Measurements from ENCODE around the gene CLCN4. TPM values are rescaled to one million over a fixed set of nuclear protein-coding genes. Genes with fewer than 3 reads are reported as not detected.

The CLCN4 gene
- total RNA-seq, 8 experiments from 2014 or later = 1.6 to 28.2 (median 21.0) TPM

DNA sequence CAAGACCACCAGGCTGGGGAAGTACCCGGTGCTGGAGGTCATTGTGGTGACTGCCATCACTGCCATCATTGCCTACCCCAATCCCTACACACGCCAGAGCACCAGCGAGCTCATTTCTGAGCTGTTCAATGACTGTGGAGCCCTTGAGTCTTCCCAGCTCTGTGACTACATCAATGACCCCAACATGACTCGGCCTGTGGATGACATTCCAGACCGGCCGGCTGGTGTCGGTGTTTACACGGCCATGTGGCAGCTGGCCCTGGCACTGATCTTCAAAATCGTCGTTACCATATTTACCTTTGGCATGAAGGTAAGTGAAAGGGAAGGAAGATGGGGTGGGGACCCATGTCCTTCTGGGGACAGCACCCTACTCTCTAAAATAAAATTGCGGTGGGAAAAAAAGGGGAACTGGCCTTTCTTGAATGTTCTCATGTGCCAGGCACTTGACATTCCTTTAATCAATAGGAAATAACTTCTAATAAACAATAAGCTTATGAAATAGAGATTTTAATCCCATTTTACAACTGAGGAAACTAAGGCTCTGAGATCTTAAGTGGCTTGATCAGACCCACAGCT is 51.6 kb downstream of the CLCN4 start:
- ATAC-seq (replicated peaks in 6 of 8) = no peak
- 100% methylated on average over 1 to 7 of the region's 11 CpGs; no CpG with 5 or more reads in 8 of the 10 experiments for WGBS, 10 experiments
- Histone ChIP-seq H3K4me3 (no peak overlapping the region), H3K27ac (no peak overlapping the region), H3K4me1 (replicated peaks in 1 of 2) (no peaks in the 10 kb centered on the region)
- in situ Hi-C loops (cut with MboI; ENCODE audit: low pct_unique_long_range_greater_than_20kb in 2 of 9, low sequenced_read_pairs in 9 of 9, unreplicated experiment in 9 of 9) = no loop called here

DNA sequence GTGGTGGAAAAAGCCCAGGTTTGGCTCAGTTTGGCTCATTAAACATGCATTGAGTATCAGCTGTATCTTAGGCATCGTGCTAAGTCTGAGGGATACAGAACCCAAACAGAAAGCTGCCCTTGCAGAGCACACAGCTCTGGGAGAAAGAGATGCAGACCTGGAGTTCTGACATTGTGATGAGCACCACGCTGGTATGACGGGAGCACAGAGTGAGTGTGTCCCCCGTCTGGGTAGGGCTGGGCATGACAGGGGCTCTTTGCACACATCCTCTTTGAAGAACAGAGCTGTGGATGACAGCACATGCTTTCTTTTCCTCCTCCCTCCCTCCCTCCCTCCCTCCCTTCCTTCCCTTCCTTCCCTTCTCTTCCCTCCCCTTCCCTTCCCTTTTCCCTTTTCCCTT is 52.2 kb downstream of the CLCN4 start:
- no peak overlapping the region for H3K27ac ChIP-seq
- ATAC-seq (replicated peaks in 6 of 8) = no peak
- no CpG with 5 or more reads among the region's 4 CpGs for WGBS, 10 experiments
- H3K4me3 ChIP-seq = no peak overlapping the region
- in situ Hi-C loops (cut with MboI; ENCODE audit: low pct_unique_long_range_greater_than_20kb in 2 of 9, low sequenced_read_pairs in 9 of 9, unreplicated experiment in 9 of 9) = no loop called here
- H3K4me1 ChIP-seq (replicated peaks in 1 of 2) = no peaks in the 10 kb centered on the region

DNA sequence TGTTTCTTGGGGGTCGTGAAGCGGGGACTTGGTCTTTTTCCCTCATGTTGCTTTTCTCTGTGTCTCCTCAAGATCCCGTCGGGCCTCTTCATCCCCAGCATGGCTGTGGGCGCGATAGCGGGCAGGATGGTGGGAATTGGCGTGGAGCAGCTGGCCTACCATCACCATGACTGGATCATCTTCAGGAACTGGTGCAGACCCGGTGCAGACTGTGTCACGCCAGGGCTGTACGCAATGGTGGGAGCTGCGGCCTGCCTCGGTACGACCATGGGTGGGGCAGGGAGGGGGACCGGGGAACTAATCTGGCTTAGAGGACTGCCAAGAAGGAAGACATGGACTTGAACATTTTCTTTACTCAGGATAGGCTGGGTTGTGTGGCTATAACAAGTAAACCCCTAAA is 55.6 kb downstream of the CLCN4 start:
- WGBS, 10 experiments = 60 to 93% (median 90%) methylated on average over 2 to 8 of the region's 15 CpGs; no CpG with 5 or more reads in 7 of the 10 experiments
- Histone ChIP-seq H3K4me3 (no peak overlapping the region), H3K27ac (no peak overlapping the region), H3K4me1 (replicated peaks in 1 of 2) (no peaks in the 10 kb centered on the region)
- ATAC-seq (replicated peaks in 6 of 8) = no peak
- in situ Hi-C loops (cut with MboI; ENCODE audit: low pct_unique_long_range_greater_than_20kb in 2 of 9, low sequenced_read_pairs in 9 of 9, unreplicated experiment in 9 of 9) = no loop called here

DNA sequence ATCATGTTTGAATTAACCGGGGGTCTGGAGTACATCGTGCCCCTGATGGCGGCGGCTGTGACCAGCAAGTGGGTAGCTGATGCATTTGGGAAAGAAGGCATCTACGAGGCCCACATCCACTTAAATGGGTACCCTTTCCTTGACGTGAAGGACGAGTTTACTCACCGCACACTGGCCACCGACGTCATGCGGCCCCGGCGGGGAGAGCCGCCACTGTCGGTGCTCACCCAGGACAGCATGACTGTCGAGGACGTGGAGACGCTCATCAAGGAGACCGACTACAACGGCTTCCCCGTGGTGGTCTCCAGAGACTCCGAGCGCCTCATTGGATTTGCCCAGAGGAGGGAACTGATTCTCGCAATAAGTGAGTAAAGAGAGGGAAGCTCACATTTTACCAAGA is 56.9 kb downstream of the CLCN4 start:
- Histone ChIP-seq H3K4me1 (replicated peaks in 1 of 2) (no peaks in the 10 kb centered on the region), H3K4me3 (no peak overlapping the region), H3K27ac (no peak overlapping the region)
- in situ Hi-C loops (cut with MboI; ENCODE audit: low pct_unique_long_range_greater_than_20kb in 2 of 9, low sequenced_read_pairs in 9 of 9, unreplicated experiment in 9 of 9) = no loop called here
- 96 to 100% methylated on average over 1 to 20 of the region's 24 CpGs; no CpG with 5 or more reads in 8 of the 10 experiments for WGBS, 10 experiments
- no peak for ATAC-seq (replicated peaks in 6 of 8)

DNA sequence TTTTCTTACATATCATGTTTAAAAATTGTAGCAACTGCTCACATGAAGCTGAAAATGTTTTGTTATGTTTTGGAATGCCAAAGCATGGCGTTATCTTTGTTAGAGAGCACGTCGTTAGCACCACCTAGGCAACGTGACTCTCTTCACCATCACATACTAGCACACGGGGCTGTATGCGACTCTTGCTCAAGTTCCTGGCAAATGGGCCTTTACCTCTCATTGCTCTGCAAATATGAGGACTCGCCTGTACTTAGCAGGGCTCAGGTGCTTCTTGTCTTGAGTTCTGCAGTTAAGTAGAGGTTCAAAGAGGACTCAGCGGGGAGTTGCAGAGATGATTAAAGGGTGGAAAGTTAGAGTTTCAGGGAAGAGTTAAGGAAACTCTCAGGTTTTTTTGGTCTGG is 59.4 kb downstream of the CLCN4 start:
- H3K27ac ChIP-seq = no peak overlapping the region
- ATAC-seq (replicated peaks in 6 of 8) = no peak
- no peaks in the 10 kb centered on the region for H3K4me1 ChIP-seq (replicated peaks in 1 of 2)
- H3K4me3 ChIP-seq = no peak overlapping the region
- in situ Hi-C loops (cut with MboI; ENCODE audit: low pct_unique_long_range_greater_than_20kb in 2 of 9, low sequenced_read_pairs in 9 of 9, unreplicated experiment in 9 of 9) = no loop called here
- WGBS, 10 experiments = 70 to 100% (median 89%) methylated on average over 1 to 5 of the region's 8 CpGs; no CpG with 5 or more reads in 5 of the 10 experiments

DNA sequence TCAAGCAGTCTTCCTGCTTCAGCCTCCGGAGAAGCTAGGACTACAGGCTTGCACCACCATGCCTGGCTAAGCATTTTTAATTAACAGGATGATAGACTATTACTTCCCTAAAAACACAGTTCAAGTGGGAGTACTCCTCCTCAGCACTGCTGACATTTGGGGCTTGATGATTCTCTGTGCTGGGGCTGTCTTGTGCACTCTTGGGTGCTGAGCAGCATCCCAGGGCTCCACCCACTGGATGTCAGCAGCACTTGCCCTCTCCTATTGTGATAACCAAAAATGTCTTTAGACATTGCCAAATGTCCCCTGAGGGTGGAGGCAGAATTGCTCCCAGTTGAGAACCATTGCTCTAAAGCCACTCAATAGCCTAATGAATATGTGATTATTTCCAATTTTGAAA is 60.4 kb downstream of the CLCN4 start:
- Histone ChIP-seq H3K4me1 (replicated peaks in 1 of 2) (no peaks in the 10 kb centered on the region), H3K4me3 (no peak overlapping the region), H3K27ac (no peak overlapping the region)
- in situ Hi-C loops (cut with MboI; ENCODE audit: low pct_unique_long_range_greater_than_20kb in 2 of 9, low sequenced_read_pairs in 9 of 9, unreplicated experiment in 9 of 9) = no loop called here
- ATAC-seq (replicated peaks in 6 of 8) = peak in 2 of 8 experiments; percentile 27 to 46
- no CpG with 5 or more reads among the region's 1 CpG for WGBS, 10 experiments

DNA sequence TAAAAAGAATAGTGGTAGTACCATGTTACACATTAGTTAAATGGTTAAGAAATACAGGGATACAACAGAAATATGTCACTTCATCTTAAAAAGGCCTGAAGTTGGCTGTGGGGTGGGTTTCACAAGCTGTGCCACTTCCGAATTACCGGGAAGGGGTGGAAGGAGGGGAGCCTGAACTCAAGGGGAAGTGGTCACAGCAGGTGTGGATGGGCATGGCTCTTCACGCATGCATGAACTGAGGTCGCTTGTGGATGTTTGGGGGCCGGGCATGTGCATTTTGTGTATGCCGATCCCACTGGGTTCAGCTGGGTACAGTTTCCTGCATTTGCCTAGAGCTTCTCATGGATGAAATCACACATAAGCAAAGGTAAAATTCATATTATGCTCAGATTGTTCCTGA is 64.9 kb downstream of the CLCN4 start:
- in situ Hi-C loops (cut with MboI; ENCODE audit: low pct_unique_long_range_greater_than_20kb in 2 of 9, low sequenced_read_pairs in 9 of 9, unreplicated experiment in 9 of 9) = no loop called here
- Histone ChIP-seq H3K27ac (no peak overlapping the region), H3K4me1 (replicated peaks in 1 of 2) (peaks cover 5 to 6% of the 10 kb centered on the region in 2 donors), H3K4me3 (no peak overlapping the region)
- 82 to 95% (median 85%) methylated on average over 2 to 6 of the region's 6 CpGs; no CpG with 5 or more reads in 7 of the 10 experiments for WGBS, 10 experiments
- ATAC-seq (replicated peaks in 6 of 8) = no peak

DNA sequence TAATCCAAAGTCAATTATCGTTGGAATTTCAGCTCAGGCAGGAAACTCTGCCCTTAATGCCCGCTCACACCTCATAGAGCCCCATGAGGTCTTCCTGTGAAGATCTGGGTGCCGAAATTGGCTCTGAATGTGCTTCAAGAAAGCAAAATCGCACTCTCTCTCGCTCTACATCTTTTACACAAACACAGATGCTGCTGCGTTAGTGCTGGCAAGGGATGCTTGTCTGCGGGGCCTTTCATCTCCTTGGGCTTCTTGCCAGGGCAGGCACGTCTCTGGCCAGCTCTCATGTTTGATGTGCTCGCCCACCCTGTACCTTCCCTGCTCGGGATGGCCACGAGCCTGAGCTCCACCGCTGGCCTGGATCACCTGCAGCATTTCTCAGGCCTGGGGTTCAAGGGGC is 66.5 kb downstream of the CLCN4 start:
- ATAC-seq (replicated peaks in 6 of 8) = peak in 1 of 8 experiments; percentile 4
- WGBS, 10 experiments = 83% methylated on average over 7 of the region's 12 CpGs; no CpG with 5 or more reads in 9 of the 10 experiments
- H3K27ac ChIP-seq = no peak overlapping the region
- in situ Hi-C loops (cut with MboI; ENCODE audit: low pct_unique_long_range_greater_than_20kb in 2 of 9, low sequenced_read_pairs in 9 of 9, unreplicated experiment in 9 of 9) = no loop called here
- no peak overlapping the region for H3K4me3 ChIP-seq
- H3K4me1 ChIP-seq (replicated peaks in 1 of 2) = peaks cover 5 to 6% of the 10 kb centered on the region in 2 donors

DNA sequence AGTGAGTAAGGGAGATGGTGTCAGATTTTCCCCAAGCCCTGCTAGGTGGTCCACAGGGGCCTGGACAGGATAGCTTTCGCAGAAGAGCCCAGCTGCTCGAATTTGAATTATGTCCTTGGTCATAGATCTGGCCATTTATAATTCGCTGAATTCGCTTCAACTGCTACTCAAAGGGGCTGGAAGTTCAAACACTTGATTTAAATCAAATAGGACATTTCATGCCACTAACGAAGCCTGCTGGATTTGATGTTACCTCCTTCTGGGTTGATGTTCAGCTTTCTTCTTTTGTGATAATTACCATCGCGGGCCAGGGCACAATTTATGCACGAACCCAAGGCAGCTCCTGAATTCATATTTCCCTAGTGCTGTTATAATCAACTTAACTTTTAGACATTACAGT is 67.0 kb downstream of the CLCN4 start:
- in situ Hi-C loops (cut with MboI; ENCODE audit: low pct_unique_long_range_greater_than_20kb in 2 of 9, low sequenced_read_pairs in 9 of 9, unreplicated experiment in 9 of 9) = no loop called here
- WGBS, 10 experiments = 60 to 100% (median 82%) methylated on average over 2 to 5 of the region's 8 CpGs; no CpG with 5 or more reads in 5 of the 10 experiments
- no peak overlapping the region for H3K27ac ChIP-seq

DNA sequence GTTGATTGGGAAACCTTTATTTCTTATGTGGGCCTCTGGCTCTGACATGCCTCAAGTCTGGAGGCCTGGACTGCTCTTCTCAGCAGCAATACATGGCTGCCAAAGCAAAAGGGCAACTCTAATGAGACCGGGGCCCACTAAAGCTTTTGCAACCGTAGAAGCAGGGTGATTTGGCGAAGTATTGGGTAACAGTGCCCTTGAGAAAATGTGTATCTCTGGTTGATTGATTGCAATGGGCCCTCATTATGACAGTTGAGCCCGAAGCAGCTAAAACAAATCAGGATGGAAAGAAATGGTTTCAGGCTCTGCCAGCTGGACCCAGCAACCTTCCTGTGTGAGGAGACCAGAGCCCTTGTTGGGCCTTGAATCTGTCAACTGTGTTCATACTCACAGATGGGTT is 73.4 kb downstream of the CLCN4 start:
- Histone ChIP-seq H3K4me3 (no peak overlapping the region), H3K4me1 (replicated peaks in 1 of 2) (no peaks in the 10 kb centered on the region), H3K27ac (no peak overlapping the region)
- WGBS, 10 experiments = 10 to 86% (median 61%) methylated on average over 1 to 3 of the region's 4 CpGs; no CpG with 5 or more reads in 6 of the 10 experiments
- no peak for ATAC-seq (replicated peaks in 6 of 8)
- in situ Hi-C loops (cut with MboI; ENCODE audit: low pct_unique_long_range_greater_than_20kb in 2 of 9, low sequenced_read_pairs in 9 of 9, unreplicated experiment in 9 of 9) = no loop called here

More for the DNA sequence above, 67.0 kb downstream of the CLCN4 start:
- no peak overlapping the region for H3K4me3 ChIP-seq
- H3K4me1 ChIP-seq (replicated peaks in 1 of 2) = peaks cover 5 to 6% of the 10 kb centered on the region in 2 donors
- ATAC-seq (replicated peaks in 6 of 8) = peak in 1 of 8 experiments; percentile 60

DNA sequence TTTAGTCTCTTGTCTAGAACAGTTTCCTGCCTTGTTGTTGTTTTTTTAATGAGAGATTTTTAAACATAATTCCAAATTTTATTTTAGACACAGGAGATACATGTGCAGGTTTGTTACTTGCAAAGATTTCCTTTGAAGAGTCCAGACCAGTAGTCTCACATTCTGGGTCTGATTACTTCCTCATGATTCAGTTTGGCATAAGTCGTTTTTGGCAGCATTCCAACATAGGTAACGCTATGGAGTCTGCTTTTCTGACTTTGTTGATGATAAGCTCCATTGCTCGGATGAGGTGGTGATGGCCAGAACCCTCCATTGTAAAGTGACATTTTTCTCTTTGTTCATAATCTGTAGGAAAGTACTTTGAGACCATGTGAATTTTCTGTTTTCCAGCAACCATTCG is 74.7 kb downstream of the CLCN4 start:
- in situ Hi-C loops (cut with MboI; ENCODE audit: low pct_unique_long_range_greater_than_20kb in 2 of 9, low sequenced_read_pairs in 9 of 9, unreplicated experiment in 9 of 9) = no loop called here
- Histone ChIP-seq H3K4me1 (replicated peaks in 1 of 2) (no peaks in the 10 kb centered on the region), H3K4me3 (no peak overlapping the region), H3K27ac (no peak overlapping the region)
- no peak for ATAC-seq (replicated peaks in 6 of 8)
- WGBS, 10 experiments = 7 to 100% (median 80%) methylated on average over 1 to 3 of the region's 4 CpGs; no CpG with 5 or more reads in 5 of the 10 experiments

DNA sequence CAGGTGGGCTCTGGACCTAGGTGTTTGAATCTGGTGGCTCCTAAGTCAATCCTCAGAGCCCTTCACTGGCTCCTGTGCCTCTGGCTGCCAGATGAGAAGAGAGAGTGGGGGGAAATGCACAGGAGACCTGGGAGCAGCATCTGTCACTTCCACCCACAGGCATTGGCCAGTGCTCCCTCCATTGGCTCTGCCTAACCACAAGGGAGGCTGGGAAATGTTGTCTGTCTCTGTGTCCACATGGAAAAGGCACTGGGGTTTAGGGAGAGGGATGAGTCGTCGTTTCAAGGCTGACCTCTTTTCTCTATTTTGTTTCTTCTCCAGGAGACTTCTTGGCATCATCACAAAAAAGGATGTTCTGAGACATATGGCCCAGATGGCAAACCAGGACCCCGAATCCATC is 76.4 kb downstream of the CLCN4 start:
- in situ Hi-C loops (cut with MboI; ENCODE audit: low pct_unique_long_range_greater_than_20kb in 2 of 9, low sequenced_read_pairs in 9 of 9, unreplicated experiment in 9 of 9) = no loop called here
- no peaks in the 10 kb centered on the region for H3K4me1 ChIP-seq (replicated peaks in 1 of 2)
- 0 to 100% (median 36%) methylated on average over 1 to 3 of the region's 3 CpGs; no CpG with 5 or more reads in 4 of the 10 experiments for WGBS, 10 experiments

DNA sequence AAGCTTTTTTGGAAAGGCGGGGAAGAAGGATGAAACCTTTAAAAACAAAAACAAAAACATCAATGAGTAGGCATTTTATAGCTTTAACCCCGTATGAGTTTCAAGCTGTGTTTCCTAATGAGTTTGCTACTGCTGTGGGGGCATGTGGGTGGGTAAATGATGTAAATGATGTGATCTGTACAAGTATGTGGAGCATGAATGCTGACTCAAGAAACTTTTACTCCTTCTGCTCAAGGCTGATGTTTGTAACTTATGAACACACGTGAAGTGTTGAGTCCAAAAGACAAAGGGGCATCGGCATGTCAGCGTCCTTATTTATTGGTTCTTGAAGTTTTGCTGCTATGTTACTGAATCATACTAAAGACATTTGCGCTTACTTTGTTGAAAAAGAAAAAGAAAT is 76.9 kb downstream of the CLCN4 start:
- in situ Hi-C loops (cut with MboI; ENCODE audit: low pct_unique_long_range_greater_than_20kb in 2 of 9, low sequenced_read_pairs in 9 of 9, unreplicated experiment in 9 of 9) = no loop called here
- H3K27ac ChIP-seq = no peak overlapping the region
- no peaks in the 10 kb centered on the region for H3K4me1 ChIP-seq (replicated peaks in 1 of 2)
- ATAC-seq (replicated peaks in 6 of 8) = no peak
- WGBS, 10 experiments = 13 to 100% (median 55%) methylated on average over 1 to 4 of the region's 6 CpGs; no CpG with 5 or more reads in 1 of the 10 experiments
- H3K4me3 ChIP-seq = no peak overlapping the region

More for the DNA sequence above, 76.4 kb downstream of the CLCN4 start:
- no peak overlapping the region for H3K4me3 ChIP-seq
- ATAC-seq (replicated peaks in 6 of 8) = no peak
- H3K27ac ChIP-seq = no peak overlapping the region

DNA sequence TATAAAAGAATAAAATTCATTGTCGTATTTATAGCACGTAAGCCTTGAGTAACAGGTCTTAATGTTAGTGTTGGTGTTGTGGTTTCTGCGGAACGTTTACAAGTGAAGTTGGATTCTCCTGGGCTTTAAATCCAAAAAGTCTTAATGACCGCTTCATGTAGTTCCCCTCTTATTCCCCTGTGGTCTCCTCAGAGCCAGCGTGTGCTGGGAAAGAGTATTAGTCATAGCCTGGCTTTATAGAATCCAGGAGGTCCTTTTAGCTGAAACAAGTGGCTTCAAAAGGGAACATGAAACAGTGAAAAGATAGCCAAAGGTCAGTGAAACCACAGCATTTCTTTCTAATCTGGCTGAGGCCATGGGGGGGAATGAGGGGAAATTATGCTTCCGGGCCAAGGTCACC is 79.1 kb downstream of the CLCN4 start:
- no peak overlapping the region for H3K27ac ChIP-seq
- H3K4me1 ChIP-seq (replicated peaks in 1 of 2) = no peaks in the 10 kb centered on the region
- in situ Hi-C loops (cut with MboI; ENCODE audit: low pct_unique_long_range_greater_than_20kb in 2 of 9, low sequenced_read_pairs in 9 of 9, unreplicated experiment in 9 of 9) = no loop called here
- WGBS, 10 experiments = 47 to 100% (median 100%) methylated on average over 1 to 7 of the region's 7 CpGs; no CpG with 5 or more reads in 5 of the 10 experiments
- ATAC-seq (replicated peaks in 6 of 8) = no peak
- H3K4me3 ChIP-seq = no peak overlapping the region

Measured in motor neuron (in vitro differentiated cells).